IMR-90 (cell line): ENCODE measurements around the gene SGK1. TPM values are rescaled to one million over a fixed set of nuclear protein-coding genes. Genes with fewer than 3 reads are reported as not detected.

Experiments used
- ATAC-seq: fragments of 200-7000 bp; cut with Tn5 transposase; 2 replicates; pipeline ENCODE4 v1.9.1; 2020; ENCODE audit warnings: low read depth, mild to moderate bottlenecking, moderate library complexity
- BruUV-seq: library from RNA; stranded (reverse); fragments of 400-500 nt; replicated peaks from 2 replicates; lab custom pipeline; 2021; lab: Mats Ljungman, UMichigan
- CTCF ChIA-PET: fragments of 300-600 bp; formaldehyde crosslinking; extraction: SDS; loops from one replicate; lab custom pipeline; 2021; ENCODE audit warnings: antibody characterized with exemption; lab: Yijun Ruan, JAX
- POLR2A ChIA-PET: fragments of 300-600 bp; sonication (Branson Sonifier 250); formaldehyde crosslinking; loops from one replicate; lab custom pipeline; 2022; ENCODE audit warnings: antibody characterized with exemption; ENCODE audit not compliant: unreplicated experiment; lab: Charles Lee
- DNase-seq: peaks from one replicate; pipeline ENCODE4 v3.0.0; 2013
- H2AFZ ChIP-seq: replicated peaks from 2 replicates; pipeline ENCODE3; 2013; ENCODE audit warnings: low read length, mild to moderate bottlenecking; ENCODE audit not compliant: poor library complexity
- H2AK5ac ChIP-seq: 2 replicates; pipeline ENCODE4 v1.6.1; 2013; ENCODE audit warnings: low read depth, low read length, inconsistent platforms
- H2AK9ac ChIP-seq: replicated peaks from 2 replicates; pipeline ENCODE3; 2013; ENCODE audit warnings: mild to moderate bottlenecking, low read depth, low read length, moderate library complexity; ENCODE audit not compliant: poor library complexity
- H2BK120ac ChIP-seq: 2 replicates; pipeline ENCODE4 v1.6.1; 2013; ENCODE audit warnings: low read depth, low read length, inconsistent platforms
- H2BK15ac ChIP-seq: 3 replicates; pipeline ENCODE4 v1.6.1; 2013; ENCODE audit warnings: low read depth, low read length, inconsistent platforms
- H2BK20ac ChIP-seq: 2 replicates; pipeline ENCODE4 v1.6.1; 2013; ENCODE audit warnings: low read depth, mild to moderate bottlenecking, inconsistent platforms, low read length, moderate library complexity
- H2BK5ac ChIP-seq: 2 replicates; pipeline ENCODE4 v1.6.1; 2013; ENCODE audit warnings: mild to moderate bottlenecking, low read depth, low read length, inconsistent platforms; ENCODE audit not compliant: poor library complexity, severe bottlenecking
- H3K14ac ChIP-seq: replicated peaks from 2 replicates; pipeline ENCODE4 v1.6.1; 2013; ENCODE audit warnings: low read depth, low read length, inconsistent platforms
- H3K18ac ChIP-seq: 2 replicates; pipeline ENCODE4 v1.6.1; 2013; ENCODE audit warnings: low read depth, low read length, control low read depth
- H3K23ac ChIP-seq: 2 replicates; pipeline ENCODE4 v1.6.1; 2013; ENCODE audit warnings: low read depth, low read length, inconsistent platforms
- H3K27ac ChIP-seq: 2 replicates; pipeline ENCODE4 v1.5.1; 2013; ENCODE audit warnings: mild to moderate bottlenecking, control low read depth, low read length; ENCODE audit not compliant: insufficient read depth
- H3K27me3 ChIP-seq: 2 replicates; pipeline ENCODE4 v1.6.1; 2013; ENCODE audit warnings: low read length; ENCODE audit not compliant: control insufficient read depth, insufficient read depth
- H3K36me3 ChIP-seq: 2 replicates; pipeline ENCODE4 v1.6.1; 2013; ENCODE audit warnings: low read length, mixed read lengths; ENCODE audit not compliant: control insufficient read depth, insufficient read depth
- H3K4ac ChIP-seq: 2 replicates; pipeline ENCODE4 v1.6.1; 2013; ENCODE audit warnings: low read depth, low read length, inconsistent platforms
- H3K4me1 ChIP-seq: 2 replicates; pipeline ENCODE4 v1.6.1; 2013; ENCODE audit warnings: low read length, mixed read lengths; ENCODE audit not compliant: control insufficient read depth, insufficient read depth
- H3K4me2 ChIP-seq: 2 replicates; pipeline ENCODE4 v1.6.1; 2013; ENCODE audit warnings: low read depth, mild to moderate bottlenecking, control low read depth, low read length, moderate library complexity
- H3K4me3 ChIP-seq: 2 replicates; pipeline ENCODE4 v1.5.1; 2013; ENCODE audit warnings: low read depth, mild to moderate bottlenecking, control low read depth, low read length, moderate library complexity; ENCODE audit not compliant: insufficient read depth
- H3K56ac ChIP-seq: 2 replicates; pipeline ENCODE4 v1.6.1; 2013; ENCODE audit warnings: low read length, inconsistent platforms; ENCODE audit not compliant: insufficient read depth; ENCODE audit errors: extremely low read depth
- H3K79me1 ChIP-seq, 2 experiments: 2 replicates each; pipeline ENCODE4 v1.6.1; 2013; ENCODE audit warnings: low read length in 2 of 2, inconsistent platforms in 1 of 2, low read depth in 1 of 2
- H3K9ac ChIP-seq: 2 replicates; pipeline ENCODE4 v1.6.1; 2013; ENCODE audit warnings: low read depth, low read length, control low read depth
- H3K9me1 ChIP-seq: 2 replicates; pipeline ENCODE4 v1.6.1; 2013; ENCODE audit warnings: low read length, inconsistent platforms; ENCODE audit not compliant: insufficient read depth
- H3K9me3 ChIP-seq: 2 replicates; pipeline ENCODE4 v1.6.1; 2013; ENCODE audit warnings: low read length; ENCODE audit not compliant: control insufficient read depth, insufficient read depth
- H4K20me1 ChIP-seq: 2 replicates; pipeline ENCODE4 v1.6.1; 2013; ENCODE audit warnings: low read length, inconsistent platforms; ENCODE audit not compliant: insufficient read depth
- H4K5ac ChIP-seq: 2 replicates; pipeline ENCODE4 v1.6.1; 2013; ENCODE audit warnings: mild to moderate bottlenecking, low read depth, low read length, control low read depth
- H4K8ac ChIP-seq, 2 experiments: 2 replicates each; pipeline ENCODE4 v1.6.1; 2013; ENCODE audit warnings: low read depth in 2 of 2, low read length in 2 of 2, control low read depth in 1 of 2, inconsistent platforms in 1 of 2
- H4K91ac ChIP-seq: 2 replicates; pipeline ENCODE4 v1.6.1; 2013; ENCODE audit warnings: low read depth, low read length, inconsistent platforms; ENCODE audit not compliant: insufficient read depth
- CEBPB ChIP-seq: IDR thresholded peaks from 2 replicates; pipeline ENCODE4 v1.6.1; 2012; ENCODE audit warnings: low read depth, low read length, improper control_type of control experiment
- CHD1 ChIP-seq: IDR thresholded peaks from 2 replicates; pipeline ENCODE4 v1.6.1; 2012; ENCODE audit warnings: low read depth, low read length, improper control_type of control experiment
- CTCF ChIP-seq: conservative IDR thresholded peaks from 2 replicates; pipeline ENCODE4 v1.5.1; 2012; ENCODE audit warnings: mild to moderate bottlenecking, low read depth, low read length, improper control_type of control experiment
- ELK1 ChIP-seq: fragments of 150-350 bp; IDR thresholded peaks from 2 replicates; pipeline ENCODE4 v1.6.1; 2016; ENCODE audit warnings: low read depth, mild to moderate bottlenecking, low read length, moderate library complexity, borderline replicate concordance
- FOS ChIP-seq: fragments of 150-350 bp; IDR thresholded peaks from 2 replicates; pipeline ENCODE4 v1.6.1; 2016; ENCODE audit warnings: low read depth, low read length
- MAFK ChIP-seq: IDR thresholded peaks from 2 replicates; pipeline ENCODE4 v1.6.1; 2012; ENCODE audit warnings: low read depth, low read length, improper control_type of control experiment
- MXI1 ChIP-seq: IDR thresholded peaks from 2 replicates; pipeline ENCODE4 v1.6.1; 2012; ENCODE audit warnings: low read depth, mild to moderate bottlenecking, low read length, moderate library complexity, borderline replicate concordance
- NFE2L2 ChIP-seq: fragments of 150-350 bp; IDR thresholded peaks from 2 replicates; pipeline ENCODE4 v1.6.1; 2016; ENCODE audit warnings: low read depth, mild to moderate bottlenecking, low read length
- POLR2A ChIP-seq: IDR thresholded peaks from 2 replicates; pipeline ENCODE4 v1.6.1; 2012; ENCODE audit warnings: mild to moderate bottlenecking, low read depth, low read length
- RAD21 ChIP-seq: IDR thresholded peaks from 2 replicates; pipeline ENCODE4 v1.6.1; 2012; ENCODE audit warnings: low read length, improper control_type of control experiment
- RCOR1 ChIP-seq: IDR thresholded peaks from 2 replicates; pipeline ENCODE4 v1.6.1; 2012; ENCODE audit warnings: mild to moderate bottlenecking, low read length, improper control_type of control experiment; ENCODE audit not compliant: insufficient replicate concordance
- SMC3 ChIP-seq: fragments of 150-350 bp; IDR thresholded peaks from 2 replicates; pipeline ENCODE4 v1.6.1; 2016; ENCODE audit warnings: low read depth, mild to moderate bottlenecking, antibody characterized with exemption, low read length, moderate library complexity
- USF2 ChIP-seq: fragments of 150-350 bp; IDR thresholded peaks from 2 replicates; pipeline ENCODE4 v1.6.1; 2017; ENCODE audit warnings: mild to moderate bottlenecking, antibody characterized with exemption, low read length, low read depth
- WGBS, 2 experiments: methylation state at CpG; one replicate each; pipeline versions ENCODE4 v1.1.5 to v1.1.7; 2013; ENCODE audit warnings: missing lambda C conversion rate in 2 of 2; ENCODE audit not compliant: insufficient read length in 1 of 2; ENCODE audit errors: extremely low coverage in 2 of 2; 5-methylcytosine and 5-hydroxymethylcytosine counted together
- dilution Hi-C: fragments of 300-500 bp; cut with HindIII; formaldehyde crosslinking; loops from one replicate; pipeline ENCODE4 v1.14.3; 2018; ENCODE audit warnings: low sequenced_read_pairs; ENCODE audit not compliant: unreplicated experiment
- in situ Hi-C: fragments of 300-500 bp; cut with MboI; formaldehyde crosslinking; loops from 3 replicates; pipeline ENCODE4 v1.14.3; 2019; ENCODE audit warnings: low sequenced_read_pairs, inconsistent platforms, mixed read lengths
- intact Hi-C: fragments of 100-400 bp; cut with micrococcal nuclease; formaldehyde crosslinking; loops from 2 replicates; pipeline ENCODE4 v1.10.0; 2022
- polyA plus RNA-seq, 3 experiments: library from polyadenylated mRNA; depleted of rRNA; stranded (reverse); fragments of >200 nt; gene quantifications; 2 replicates each; pipeline ENCODE4 v1.2.3, GENCODE V29; 2012; ENCODE audit warnings: low replicate concordance in 1 of 3
- total RNA-seq: library from RNA; depleted of rRNA; stranded (reverse); fragments of >200 nt; gene quantifications from 2 replicates; pipeline ENCODE4 v1.2.3, GENCODE V29; 2012

The SGK1 gene
- total and polyA plus RNA-seq, 2 of the 4 experiments (the other 2 are of a cell fraction): 121 to 255 TPM

GRCh38 chr6:134351615-134352474 lies 33.9 kb upstream of the SGK1 start:
- Histone ChIP-seq H2AK5ac (no peak overlapping the region; the same call in 1 of the 2 replicates), H3K14ac (0 out of 2 replicates have a peak overlapping the region, but pooled peaks have one; percentile 28), H2BK15ac (no peak overlapping the region), H2AK9ac (no peak overlapping the region), H3K56ac (no peak overlapping the region), H3K79me1 (no peaks in the 10 kb centered on the region), H3K9me1 (peaks cover 3% of the 10 kb centered on the region; the same call in 1 of the 2 replicates), H2AFZ (peak overlapping the region; percentile 18), H3K36me3 (no peaks in the 10 kb centered on the region), H3K27ac (no peak overlapping the region), H3K4me3 (no peak overlapping the region), H4K8ac (no peak overlapping the region), H2BK20ac (no peak overlapping the region), H3K4ac (no peak overlapping the region), H3K4me1 (peaks cover 4% of the 10 kb centered on the region; the same call in 1 of the 2 replicates), H2BK120ac (no peak overlapping the region; the same call in 1 of the 2 replicates), H4K91ac (no peak overlapping the region), H4K20me1 (no peaks in the 10 kb centered on the region), H2BK5ac (no peak overlapping the region), H3K27me3 (no peaks in the 10 kb centered on the region), H3K23ac (no peak overlapping the region), H3K9me3 (no peaks in the 10 kb centered on the region), H3K4me2 (no peak overlapping the region), H3K9ac (no peak overlapping the region), H3K18ac (no peak overlapping the region), H4K5ac (no peak overlapping the region)
- DNase-seq (peak; percentile 33), ATAC-seq (no peak)
- in situ Hi-C loops (no loop called here), dilution Hi-C loops (no loop called here), intact Hi-C loops (no loop called here)
- ChIA-PET POLR2A (no interaction called here), CTCF (interaction anchor here (0.8 kb wide), 1 partner anchor 17 kb away, joined by 3 read pairs; no protein-coding TSS in a partner anchor)
- 63% methylated on average over 1 of the region's 7 CpGs; no CpG with 5 or more reads in 1 of the 2 experiments for WGBS, 2 experiments
- BruUV-seq: no TSS peak
- no peak for TF ChIP-seq MAFK
- no peak for TF ChIP-seq CTCF
- no peak for TF ChIP-seq RAD21
- no peak for TF ChIP-seq MXI1
- TF ChIP-seq CEBPB: no peak
- TF ChIP-seq ELK1: no peak
- TF ChIP-seq POLR2A: no peak
- no peak for TF ChIP-seq NFE2L2
- no peak for TF ChIP-seq CHD1
- TF ChIP-seq RCOR1: no peak
- TF ChIP-seq SMC3: no peak
- TF ChIP-seq FOS: no peak
- TF ChIP-seq USF2: no peak
